ENCODE measurements around the gene FGF16.

DNA sequence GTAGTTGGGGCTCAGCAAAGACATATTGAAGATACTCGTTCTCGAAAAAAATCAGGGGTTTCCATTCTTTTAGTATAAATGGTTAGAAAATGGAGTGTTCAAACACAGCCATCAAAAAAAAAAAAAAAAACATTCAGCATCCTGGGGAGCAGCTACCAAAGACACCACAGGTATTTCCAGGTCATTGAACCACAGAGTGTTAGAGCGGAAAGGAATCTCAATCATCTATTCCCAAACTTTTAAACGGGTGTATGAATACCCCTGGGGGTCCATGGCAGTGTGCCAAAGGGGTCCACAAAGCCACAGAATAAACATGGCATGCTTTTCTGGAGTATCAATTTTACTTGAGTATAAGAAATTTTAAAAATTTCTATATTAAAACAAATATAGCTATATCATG, 6.9 kb upstream of the FGF16 start:
- TF ChIP-seq, protein P1, sequence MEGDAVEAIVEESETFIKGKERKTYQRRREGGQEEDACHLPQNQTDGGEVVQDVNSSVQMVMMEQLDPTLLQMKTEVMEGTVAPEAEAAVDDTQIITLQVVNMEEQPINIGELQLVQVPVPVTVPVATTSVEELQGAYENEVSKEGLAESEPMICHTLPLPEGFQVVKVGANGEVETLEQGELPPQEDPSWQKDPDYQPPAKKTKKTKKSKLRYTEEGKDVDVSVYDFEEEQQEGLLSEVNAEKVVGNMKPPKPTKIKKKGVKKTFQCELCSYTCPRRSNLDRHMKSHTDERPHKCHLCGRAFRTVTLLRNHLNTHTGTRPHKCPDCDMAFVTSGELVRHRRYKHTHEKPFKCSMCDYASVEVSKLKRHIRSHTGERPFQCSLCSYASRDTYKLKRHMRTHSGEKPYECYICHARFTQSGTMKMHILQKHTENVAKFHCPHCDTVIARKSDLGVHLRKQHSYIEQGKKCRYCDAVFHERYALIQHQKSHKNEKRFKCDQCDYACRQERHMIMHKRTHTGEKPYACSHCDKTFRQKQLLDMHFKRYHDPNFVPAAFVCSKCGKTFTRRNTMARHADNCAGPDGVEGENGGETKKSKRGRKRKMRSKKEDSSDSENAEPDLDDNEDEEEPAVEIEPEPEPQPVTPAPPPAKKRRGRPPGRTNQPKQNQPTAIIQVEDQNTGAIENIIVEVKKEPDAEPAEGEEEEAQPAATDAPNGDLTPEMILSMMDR (IDR thresholded peaks at IDR 0.05; ENCODE audit: insufficient read depth, low read depth, low read length): no peak
- TF ChIP-seq EZH2 (IDR thresholded peaks at IDR 0.05; ENCODE audit: insufficient read depth, low read length): no peak

All from astrocyte (in vitro differentiated cells and primary cell).